CD4-positive, alpha-beta T cell treated with Interleukin-2 at 100 ng/mL for 4 hours (primary cell): ENCODE measurements around the gene XRCC1.
"Not testable (repeated sequence)": the region's sequence is repeated elsewhere in the genome, so short reads cannot be mapped to it uniquely, and the experiment has no call there.

Source experiments
- DNase-seq: peaks from one replicate; pipeline ENCODE4 v3.0.0-alpha.2; 2020; ENCODE audit warnings: low spot score

The XRCC1 gene

GRCh38 chr19:43575156-43575950, at the start of gene XRCC1, which contains the start of gene PINLYP:
Gene XRCC1 (minus strand): TSS chr19:43575527. CDS start chr19:43575458, 69 bp downstream.
Gene PINLYP (plus strand): TSS chr19:43575801. CDS start chr19:43577192, 1,391 bp downstream.
- DNase-seq: peak; percentile 97

DNA sequence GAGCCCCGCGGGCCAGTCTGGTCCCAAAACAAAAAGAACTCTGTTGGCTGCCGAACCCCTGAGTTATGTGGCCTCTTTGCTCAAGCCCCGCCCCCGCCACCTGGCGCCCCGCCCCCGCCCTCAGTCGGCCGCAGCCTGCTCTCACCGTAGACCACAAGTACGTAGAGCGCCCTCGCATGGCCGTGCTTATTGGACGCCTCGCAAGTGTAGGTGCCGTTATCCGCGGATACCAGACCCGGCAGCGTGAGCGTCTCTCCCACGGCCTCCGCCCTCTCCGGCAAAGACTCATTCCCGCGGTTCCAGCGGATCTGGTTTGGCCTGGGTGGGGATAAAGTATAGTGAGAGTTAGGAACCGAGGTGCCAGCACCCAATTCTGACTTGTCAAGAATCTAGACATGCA, 49.6 kb upstream of the XRCC1 start:
- peak; percentile 84 for DNase-seq

DNA sequence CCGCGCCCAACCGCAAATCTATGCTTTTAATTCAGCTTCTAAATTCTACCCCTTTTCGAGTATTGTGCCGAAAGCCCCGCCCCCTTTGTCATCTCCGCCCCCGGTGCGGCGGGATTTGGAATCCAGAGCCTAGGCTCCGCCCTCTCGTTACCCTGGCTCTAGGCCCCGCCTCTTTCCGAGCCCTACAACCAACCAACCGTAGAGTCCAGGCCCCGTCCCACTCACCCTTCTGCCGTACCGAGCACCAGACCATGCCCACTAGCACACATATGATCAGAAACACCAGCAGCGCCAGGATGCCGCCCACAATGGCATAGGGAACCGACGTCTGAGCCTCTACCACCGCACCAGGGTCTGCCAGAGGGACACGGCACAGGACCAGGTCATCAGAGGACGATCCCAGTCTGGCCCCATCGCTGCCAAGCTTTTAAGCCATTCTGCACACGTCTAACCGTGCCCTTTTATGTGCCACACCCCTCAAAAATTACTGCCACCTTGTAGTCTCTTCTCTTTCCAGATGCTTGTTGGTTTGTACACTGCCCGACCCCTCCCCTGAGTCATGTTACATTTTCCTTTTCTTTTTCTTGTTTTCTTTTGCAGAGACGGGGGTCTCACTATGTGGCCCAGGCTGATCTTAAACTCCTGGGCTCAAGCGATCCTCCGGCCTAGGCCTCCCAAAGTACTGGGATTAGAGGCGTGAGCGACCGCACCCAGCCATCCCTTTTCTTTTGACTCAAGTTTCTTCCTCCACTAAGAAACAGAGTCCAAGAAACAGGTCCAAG, 48.8 kb upstream of the XRCC1 start:
- DNase-seq: no peak

DNA sequence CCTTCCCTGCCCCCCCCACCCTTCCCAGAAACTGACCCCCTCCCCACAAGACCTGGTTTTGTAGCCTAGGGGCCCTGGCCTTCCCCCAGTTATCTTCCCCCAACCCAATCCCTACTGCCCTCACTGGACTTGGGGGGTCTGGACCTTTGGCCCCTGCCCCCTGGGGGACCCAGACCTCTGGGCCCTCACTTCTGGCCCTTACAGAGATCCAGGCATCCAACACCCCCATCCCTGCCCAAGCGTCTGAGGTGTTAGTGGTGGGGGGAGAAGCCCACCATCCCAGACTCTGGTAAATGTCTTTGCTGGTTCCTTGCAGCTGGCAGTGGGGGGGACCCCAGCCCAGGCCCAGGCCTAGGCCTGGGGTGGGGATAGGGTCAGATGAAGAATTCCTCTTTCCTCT, 47.6 kb upstream of the XRCC1 start:
- no peak for DNase-seq

- no peak for DNase-seq
Observed at GRCh38 chr19:43622070-43622469, 46.7 kb upstream of the XRCC1 start.

- no peak for DNase-seq
Observed at GRCh38 chr19:43620061-43621001, 45.0 kb upstream of the XRCC1 start.

GRCh38 chr19:43619262-43620060, 44.1 kb upstream of the XRCC1 start, which contains the start of gene ZNF428:
Gene ZNF428 (minus strand): TSS chr19:43619629. CDS start chr19:43614304, 5,325 bp downstream.
- DNase-seq: peak; percentile 88

DNA sequence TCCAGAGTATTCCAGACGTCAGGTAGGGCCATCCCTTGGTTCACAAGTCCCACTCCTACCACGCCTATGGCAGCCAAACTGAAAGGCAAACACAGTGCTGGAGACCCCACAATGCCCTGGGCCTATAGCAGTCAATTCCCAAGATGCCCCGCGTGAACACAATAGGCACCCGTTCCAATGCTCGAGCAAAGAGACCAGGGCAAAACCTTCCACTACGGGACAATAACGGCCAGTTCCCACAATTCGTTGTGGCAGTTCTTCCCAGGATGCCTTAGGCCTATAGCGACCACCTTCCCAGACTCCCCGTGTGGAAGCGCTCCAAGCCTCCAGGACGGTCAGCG, 43.6 kb upstream of the XRCC1 start:
- peak; percentile 34 for DNase-seq

DNA sequence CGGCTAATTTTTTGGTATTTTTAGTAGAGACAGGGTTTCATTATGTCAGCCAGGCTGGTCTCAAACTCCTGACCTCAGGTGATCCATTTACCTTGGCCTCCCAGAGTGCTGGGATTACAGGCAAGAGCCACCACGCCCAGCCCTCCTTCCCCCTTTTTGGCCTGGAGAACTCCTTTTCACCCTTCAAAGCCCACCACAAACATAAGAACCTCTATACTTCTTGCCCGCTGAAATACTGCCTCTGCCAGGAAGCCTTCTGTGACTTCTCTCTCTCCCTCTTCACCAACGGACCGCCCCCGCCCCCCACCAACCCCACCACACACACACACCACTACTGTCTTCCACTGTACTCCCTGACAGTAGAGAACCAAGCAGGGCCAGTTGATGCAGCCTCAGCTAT, 41.6 kb upstream of the XRCC1 start:
- no peak for DNase-seq

DNA sequence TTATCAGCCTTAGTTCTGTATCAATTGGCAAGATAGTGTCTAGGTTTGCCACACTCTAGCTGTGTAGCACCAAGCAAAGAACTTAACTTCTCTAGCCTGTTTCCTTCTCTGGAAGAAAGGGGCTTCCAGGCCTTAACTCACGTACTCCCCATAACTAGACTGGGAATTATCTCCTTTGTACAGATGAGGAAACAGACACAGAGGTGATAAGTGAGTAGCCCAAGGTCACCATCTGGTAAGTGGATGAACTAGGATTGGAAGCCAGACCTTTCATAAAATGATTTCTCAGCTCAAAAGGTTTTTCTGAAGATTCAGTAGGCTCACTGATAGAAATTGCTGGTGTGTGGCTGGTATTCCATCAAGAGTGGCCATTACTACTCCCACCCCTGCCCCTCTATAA, 41.0 kb upstream of the XRCC1 start:
- no peak for DNase-seq

DNA sequence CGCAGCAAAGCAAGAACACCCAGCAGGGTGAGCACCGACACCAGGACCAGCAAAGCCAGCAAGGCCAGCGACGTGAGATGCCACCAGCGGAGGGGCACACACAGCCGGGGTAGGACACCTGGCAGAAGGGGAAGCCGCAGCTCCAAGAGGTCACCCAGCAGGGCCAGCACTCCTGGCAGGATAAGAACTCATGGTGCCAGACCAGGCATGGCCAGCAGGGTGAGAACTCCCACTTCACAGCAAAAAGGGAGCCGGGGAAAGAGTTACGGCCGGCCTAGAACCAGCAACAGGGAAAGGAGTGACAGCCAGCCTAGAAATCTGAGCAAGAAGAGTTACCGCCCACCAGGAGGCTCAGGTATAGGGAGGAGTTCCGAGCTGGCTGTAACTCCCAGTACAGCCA, 37.0 kb upstream of the XRCC1 start:
- no peak for DNase-seq

DNA sequence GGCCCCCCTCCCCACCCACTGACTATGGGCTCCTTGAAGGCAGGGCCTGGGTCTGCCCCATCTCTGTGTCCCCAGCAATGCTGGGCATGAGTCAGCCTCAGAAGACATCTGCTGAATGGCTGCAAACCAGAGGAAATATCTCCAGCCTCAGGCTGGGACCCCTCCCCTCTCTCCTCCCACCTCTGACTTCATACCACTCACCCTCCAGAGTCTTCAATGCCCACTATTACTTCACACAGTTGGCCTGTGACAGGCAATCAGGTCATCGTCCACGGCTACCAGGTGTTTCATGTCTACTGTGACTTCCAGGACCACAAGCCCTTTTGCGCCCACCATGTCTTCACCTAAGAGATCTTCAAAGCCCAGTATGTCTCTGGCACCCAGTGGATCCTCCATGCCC, 36.5 kb upstream of the XRCC1 start, which contains the start of gene SRRM5:
Gene SRRM5 (plus strand): TSS at position 301 of the 400 bp plus-strand sequence. CDS start 34 bp downstream, at position 335.
- no peak for DNase-seq

GRCh38 chr19:43610493-43610892, 35.2 kb upstream of the XRCC1 start:
- no peak for DNase-seq

DNA sequence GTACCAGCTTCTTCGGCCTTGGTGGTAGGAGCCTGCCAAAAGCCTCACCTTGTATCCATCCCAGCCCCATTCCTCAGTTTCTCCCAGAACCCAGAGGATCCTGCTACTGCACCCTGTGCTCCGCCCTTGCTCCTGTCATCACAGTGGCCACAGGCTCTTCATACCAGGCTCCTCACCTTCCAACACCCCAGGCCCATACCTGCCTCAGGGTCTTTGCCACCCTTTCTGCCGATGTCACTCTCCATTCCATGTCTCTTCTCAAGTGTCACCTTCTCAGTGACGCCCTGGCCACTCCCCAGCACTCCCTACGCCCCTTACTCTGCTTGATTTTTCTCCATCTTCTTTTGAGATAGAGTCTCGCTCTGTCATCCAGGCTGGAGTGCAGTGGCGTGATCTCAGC, 34.5 kb upstream of the XRCC1 start:
- DNase-seq: no peak

DNA sequence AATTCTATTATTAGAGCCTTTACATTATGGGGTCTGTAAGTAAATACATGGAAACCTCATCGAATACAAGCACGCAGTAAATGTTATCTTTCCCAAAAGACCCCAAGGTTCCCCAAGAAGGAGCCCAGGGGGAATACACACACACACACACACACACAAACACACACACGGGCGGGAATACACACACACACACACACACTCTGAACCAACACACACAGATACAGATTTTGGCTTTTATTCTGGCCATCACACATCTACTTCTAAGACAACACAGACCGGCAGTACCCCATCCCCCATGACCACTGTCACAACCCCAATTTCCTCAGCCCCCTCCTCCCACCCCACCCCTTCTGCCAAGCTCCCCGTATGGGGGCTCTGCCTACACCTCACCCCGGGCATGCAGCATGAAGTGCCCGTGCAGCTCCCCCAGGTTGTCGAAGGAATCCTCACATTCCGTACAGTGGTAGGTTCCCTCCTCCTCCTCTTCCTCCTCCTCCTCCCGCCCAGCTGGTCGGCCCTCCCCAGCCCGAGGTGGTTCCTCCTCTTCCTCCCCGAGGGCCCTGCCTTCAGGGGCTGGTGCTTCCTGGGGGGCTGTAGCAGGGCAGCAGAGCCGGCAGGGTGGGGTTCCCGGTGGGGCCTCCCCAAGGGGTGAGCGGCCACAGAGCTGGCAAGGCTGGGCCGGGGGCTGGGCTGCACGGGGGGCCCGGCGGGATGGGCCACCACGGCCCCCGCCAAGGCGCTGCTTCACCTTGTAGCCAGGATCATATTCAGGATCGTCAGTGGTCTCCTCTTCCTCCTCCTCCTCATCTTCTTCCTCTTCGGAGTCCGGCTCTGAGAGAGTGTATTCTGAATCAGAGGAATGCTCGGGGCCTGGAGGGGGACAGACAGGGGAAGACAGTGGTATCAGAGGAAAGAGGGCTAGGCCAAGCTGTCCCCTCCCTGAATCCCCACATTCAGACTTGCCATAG, 32.2 kb upstream of the XRCC1 start:
- DNase-seq: no peak

GRCh38 chr19:43606569-43607229, 31.4 kb upstream of the XRCC1 start:
- no peak for DNase-seq

DNA sequence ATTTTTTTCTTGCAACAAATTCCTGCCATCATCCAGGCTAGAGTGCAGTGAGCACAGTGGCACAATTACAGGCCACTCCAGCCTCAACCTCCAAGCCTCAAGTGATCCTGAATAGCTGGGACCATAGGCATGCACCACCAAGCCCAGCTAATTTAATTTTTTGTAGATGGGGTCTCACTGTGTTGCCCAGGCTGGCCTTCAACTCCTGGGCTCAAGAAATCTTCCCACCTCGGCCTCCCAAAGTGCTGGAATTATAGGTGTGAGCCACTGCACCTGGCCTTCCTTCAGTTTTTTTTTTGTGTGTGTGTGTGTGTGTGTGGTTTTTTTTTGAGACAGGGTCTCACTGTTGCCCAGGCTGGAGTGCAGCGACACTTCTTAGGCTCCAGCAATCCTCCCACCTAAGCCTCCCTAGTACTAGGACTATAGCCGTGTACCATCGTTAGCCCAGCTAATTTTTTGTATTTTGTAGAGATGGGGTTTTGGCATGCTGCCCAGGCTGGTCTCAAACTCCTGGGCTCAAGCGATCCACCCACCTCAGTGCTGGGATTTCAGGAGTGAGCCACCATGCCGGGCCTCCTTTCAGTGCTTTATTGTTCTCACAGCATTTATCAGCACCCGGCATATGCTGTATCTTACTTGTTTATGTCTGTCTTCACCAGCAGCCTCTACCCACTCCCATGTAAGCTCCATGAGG, 30.7 kb upstream of the XRCC1 start:
- no peak for DNase-seq

DNA sequence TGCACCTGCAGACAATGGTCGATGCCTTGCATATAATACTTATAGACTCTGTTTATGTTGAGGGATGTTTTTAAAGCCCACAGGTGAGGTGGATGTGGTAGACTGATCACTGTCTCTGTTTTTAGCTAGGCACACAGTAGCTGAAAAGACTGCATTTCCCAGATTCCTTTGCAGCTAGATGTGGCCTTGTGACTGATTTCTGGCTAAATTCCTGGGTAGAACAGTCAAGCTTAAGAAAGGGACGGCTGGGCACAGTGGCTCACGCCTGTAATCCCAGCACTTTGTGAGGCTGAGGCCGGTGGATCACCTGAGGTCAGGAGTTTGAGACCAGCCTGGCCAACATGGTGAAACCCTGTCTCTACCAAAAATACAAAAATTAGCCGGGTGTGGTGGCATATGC, 25.0 kb upstream of the XRCC1 start:
- not testable (repeated sequence) for DNase-seq
